Ovary (tissue), 9 donors: ENCODE measurements around the gene TP53BP2. TPM values are rescaled to one million over a fixed set of nuclear protein-coding genes. Genes with fewer than 3 reads are reported as not detected.

Source experiments
- DNase-seq, 5 donors: peaks; one replicate each; pipeline ENCODE4 v3.0.0-alpha.2; 2019 to 2020
- H3K27ac ChIP-seq, 2 donors: fragments of 200-600 bp; one replicate each; pipeline versions ENCODE4 v1.5.1 to v1.8.0; 2019 to 2022
- H3K27me3 ChIP-seq: fragments of 200-600 bp; one replicate; pipeline ENCODE4 v1.8.0; 2022
- H3K36me3 ChIP-seq: fragments of 200-600 bp; sonication (generic); one replicate; pipeline ENCODE4 v1.5.1; 2019
- H3K4me1 ChIP-seq: one replicate; pipeline ENCODE4 v1.8.1; 2013; ENCODE audit warnings: mild to moderate bottlenecking, moderate library complexity; ENCODE audit not compliant: insufficient read depth
- H3K4me3 ChIP-seq: fragments of 200-600 bp; sonication (generic); one replicate; pipeline ENCODE4 v1.5.1; 2017
- H3K9me3 ChIP-seq, 2 donors: fragments of 200-600 bp in 1 of 2; sonication (generic) in 1 of 2; one replicate each; pipeline versions ENCODE4 v1.5.1 to v1.8.1; 2013 to 2019; ENCODE audit warnings: mild to moderate bottlenecking in 1 of 2, moderate library complexity in 1 of 2
- CTCF ChIP-seq, 3 donors: fragments of 450-650 bp in 2 of 3; fragments of 200-600 bp in 1 of 3; IDR thresholded peaks; one replicate each; pipeline versions ENCODE4 v1.5.1 to v1.8.0; 2016 to 2022; ENCODE audit warnings: antibody characterized with exemption in 3 of 3, mild to moderate bottlenecking in 1 of 3
- EP300 ChIP-seq: sonication (generic); formaldehyde crosslinking; IDR thresholded peaks from one replicate; pipeline ENCODE4 v1.6.1; 2017; ENCODE audit warnings: antibody characterized with exemption
- POLR2A ChIP-seq: fragments of 450-650 bp; IDR thresholded peaks from one replicate; pipeline ENCODE4 v1.6.1; 2017; ENCODE audit warnings: antibody characterized with exemption, mild to moderate bottlenecking, moderate library complexity
- WGBS, 3 donors: extraction: QIAGEN DNeasy Blood & Tissue Kit in 1 of 3; methylation state at CpG; one replicate each; pipeline versions ENCODE4 v1.1.5 to v1.1.7; 2013 to 2017; 5-methylcytosine and 5-hydroxymethylcytosine counted together
- intact Hi-C, 4 donors: fragments of 100-400 bp; cut with DNase I; formaldehyde crosslinking; loops; one replicate each; pipeline versions ENCODE4 v1.11.0 to v1.15.1; 2022 to 2023
- polyA plus RNA-seq, 2 donors: library from polyadenylated mRNA; stranded (reverse); fragments of 200-250 nt in 1 of 2; fragments of 350-450 nt in 1 of 2; fragmentation: Illumina TruSeq in 1 of 2; extraction: RNeasy Lipid Tissue Mini Kit (QIAGEN cat#74804) in 1 of 2; gene quantifications; one replicate each; pipeline ENCODE4 v1.2.3, GENCODE V29; 2013 to 2014
- total RNA-seq, 7 donors: library from RNA; depleted of rRNA in 2 of 7; stranded (reverse); fragments of >200 nt in 2 of 7; fragmentation: NEBNext Ultra II Directional in 3 of 7; extraction: Animal tissue kit (Norgen Biotek cat#: 25700) in 3 of 7; gene quantifications; one replicate each; pipeline versions ENCODE4 v1.1.0 to v1.2.4, GENCODE V29; 2016 to 2023
- donor health status: DM: no; HTN: no; CAD: no; lungs with moderate emphysema.
- donor health status: DM: no; HTN: no; CAD: no.
- donor health status: Bipolar disorder and iron deficiency.
- donor health status: DM: yes; HTN: yes; CAD: no.
- donor health status: DM: no; HTN: no; CAD: no.
- donor health status: DM: yes; HTN: yes; CAD: no.

Gene TP53BP2
- total and polyA plus RNA-seq, 9 donors, result 12.4 to 43.6 (median 36.8) TPM

GRCh38 chr1:223732993-223733798, 112.6 kb downstream of the TP53BP2 start:
- no peaks in the 10 kb centered on the region for H3K36me3 ChIP-seq
- 29 to 46% (median 32%) methylated on average over 6 of the region's 6 CpGs for WGBS, 3 donors
- TF ChIP-seq POLR2A (no peak), CTCF (IDR thresholded peaks at IDR 0.05) (no peak)
- DNase-seq, result no peak
- H3K4me3 ChIP-seq, result no peak overlapping the region
- no peaks in the 10 kb centered on the region for H3K9me3 ChIP-seq
- H3K4me1 ChIP-seq, result peaks cover 22% of the 10 kb centered on the region
- intact Hi-C loops, result no loop called here
- no peak overlapping the region for H3K27ac ChIP-seq
- no peaks in the 10 kb centered on the region for H3K27me3 ChIP-seq

GRCh38 chr1:223731133-223731770, 114.5 kb downstream of the TP53BP2 start:
- Histone ChIP-seq H3K4me1 (peaks cover 30% of the 10 kb centered on the region), H3K9me3 (no peaks in the 10 kb centered on the region), H3K36me3 (no peaks in the 10 kb centered on the region), H3K27ac (peak overlapping the region; percentile 28 to 30), H3K27me3 (no peaks in the 10 kb centered on the region), H3K4me3 (no peak overlapping the region)
- 27 to 38% (median 34%) methylated on average over 13 of the region's 13 CpGs for WGBS, 3 donors
- TF ChIP-seq EP300 (no peak), CTCF (IDR thresholded peaks at IDR 0.05) (no peak), POLR2A (no peak)
- intact Hi-C loops, result no loop called here
- DNase-seq, result peak; percentile 74 to 84 (median 80)

- 8 to 13% (median 10%) methylated on average over 4 of the region's 4 CpGs for WGBS, 3 donors
- Histone ChIP-seq H3K27me3 (no peaks in the 10 kb centered on the region), H3K9me3 (no peaks in the 10 kb centered on the region), H3K27ac (peak overlapping the region in 1 of 2 donors; percentile 30), H3K4me3 (no peak overlapping the region), H3K36me3 (no peaks in the 10 kb centered on the region), H3K4me1 (peaks cover 34% of the 10 kb centered on the region)
- no peak for DNase-seq
- intact Hi-C loops, result no loop called here
- TF ChIP-seq CTCF (IDR thresholded peaks at IDR 0.05) (no peak), POLR2A (no peak), EP300 (no peak)
Observed at GRCh38 chr1:223730479-223731132, 115.1 kb downstream of the TP53BP2 start.

GRCh38 chr1:223729906-223730305, 115.8 kb downstream of the TP53BP2 start:
- no peaks in the 10 kb centered on the region for H3K9me3 ChIP-seq
- DNase-seq, result no peak
- no peak overlapping the region for H3K27ac ChIP-seq
- H3K36me3 ChIP-seq, result no peaks in the 10 kb centered on the region
- TF ChIP-seq POLR2A (no peak), EP300 (no peak), CTCF (IDR thresholded peaks at IDR 0.05) (no peak)
- 58 to 67% (median 62%) methylated on average over 4 of the region's 4 CpGs for WGBS, 3 donors
- H3K27me3 ChIP-seq, result no peaks in the 10 kb centered on the region
- H3K4me3 ChIP-seq, result no peak overlapping the region
- H3K4me1 ChIP-seq, result peaks cover 34% of the 10 kb centered on the region
- intact Hi-C loops, result no loop called here

Other genes starting within 250 kb of the TP53BP2 start
- 1 to 10 TPM in 3 of 7 donors, under 1 TPM in 2, not detected in 2; 0.43 to 4.4 (median 1.4) TPM for gene CAPN8, start 180.2 kb downstream of the TP53BP2 start, total RNA-seq
- gene CAPN8, start 180.2 kb downstream of the TP53BP2 start, polyA plus RNA-seq, result under 1 TPM; 0.10 to 0.32 TPM
- gene CAPN2, start 133.4 kb downstream of the TP53BP2 start, total RNA-seq, result 100 to 1,000 TPM in 6 of 7 donors, 10 to 100 TPM in 1; 96.1 to 267 (median 171) TPM
- 100 to 1,000 TPM in 1 of 2 donors, 10 to 100 TPM in 1; 70.6 to 254 TPM for gene CAPN2, start 133.4 kb downstream of the TP53BP2 start, polyA plus RNA-seq